Measurements from ENCODE around the gene CCR2.
A peak's percentile ranks its signal among the peaks of the same experiment; 100 is the strongest.
"Not testable (repeated sequence)": the region's sequence is repeated elsewhere in the genome, so short reads cannot be mapped to it uniquely, and the experiment has no call there.

Gene CCR2

DNA sequence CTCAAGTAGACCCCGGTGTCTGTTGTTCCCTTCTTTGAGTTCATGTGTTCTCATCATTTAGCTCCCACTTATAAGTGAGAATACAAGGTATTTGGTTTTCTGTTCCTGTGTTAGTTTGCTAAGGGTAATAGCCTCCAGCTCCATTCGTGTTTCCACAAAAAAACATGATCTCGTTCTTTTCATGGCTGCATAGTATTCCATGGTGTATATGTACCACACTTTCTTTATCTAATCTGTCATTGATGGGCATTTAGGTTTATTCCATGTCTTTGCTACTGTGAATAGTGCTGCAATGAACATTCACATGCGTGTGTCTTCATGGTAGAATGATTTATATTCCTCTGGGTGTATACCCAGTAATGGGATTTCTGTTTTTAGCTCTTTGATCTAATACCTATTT, 49.0 kb downstream of the CCR2 start:
- DNase-seq (ENCODE audit: low spot score), result not testable (repeated sequence)

DNA sequence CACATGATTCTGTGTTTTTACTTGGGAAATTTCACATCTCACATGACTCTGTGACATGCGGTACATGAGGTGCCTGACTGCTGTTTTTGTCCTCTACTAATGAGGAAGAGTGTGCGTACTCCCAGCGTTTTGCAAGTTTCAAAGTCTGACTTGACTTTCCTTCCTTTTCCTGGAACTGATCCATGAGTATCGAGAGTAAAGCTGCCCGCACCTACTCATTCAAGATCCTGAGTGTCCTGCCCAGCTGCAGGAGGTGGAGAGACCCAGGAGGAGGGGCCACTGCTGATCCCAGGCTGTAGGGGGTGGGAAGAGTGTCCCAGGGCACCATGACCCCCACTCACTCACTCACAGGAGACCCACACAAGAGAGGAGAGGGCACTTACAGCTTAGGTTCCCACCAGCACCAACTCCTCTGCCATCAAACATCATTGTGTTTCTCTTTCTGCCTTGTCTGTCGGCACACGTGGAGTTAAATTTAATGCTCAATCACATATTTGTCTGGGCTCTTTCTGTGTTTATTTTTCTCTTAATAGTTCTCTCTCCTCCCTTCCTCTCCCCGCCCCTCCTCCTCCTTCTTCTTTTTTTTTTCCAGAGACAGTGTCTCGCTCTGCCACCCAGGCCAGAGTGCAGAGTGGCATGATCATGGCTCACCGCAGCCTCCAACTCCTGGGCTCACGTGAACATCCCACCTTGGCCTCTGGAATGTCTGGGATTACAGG, 51.5 kb downstream of the CCR2 start:
- DNase-seq (ENCODE audit: low spot score), result peak; percentile 44

DNA sequence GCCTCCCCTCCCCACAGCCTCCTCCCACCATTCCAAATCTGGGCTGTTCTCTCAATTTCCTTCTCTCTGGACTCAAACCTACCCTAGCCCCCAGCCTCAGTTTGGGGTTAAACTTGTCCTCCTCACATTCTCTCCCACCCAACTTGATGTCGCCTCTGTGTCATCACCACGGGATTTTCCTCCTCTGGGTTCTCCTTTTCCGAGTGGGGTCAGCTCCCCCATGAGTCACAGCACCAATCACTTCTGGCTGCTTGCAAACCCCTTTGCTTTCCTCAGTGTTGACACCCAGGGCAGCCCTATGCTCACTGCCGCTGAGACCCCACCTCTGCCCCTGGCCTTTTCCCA, 52.5 kb downstream of the CCR2 start:
- DNase-seq (ENCODE audit: low spot score), result no peak

DNA sequence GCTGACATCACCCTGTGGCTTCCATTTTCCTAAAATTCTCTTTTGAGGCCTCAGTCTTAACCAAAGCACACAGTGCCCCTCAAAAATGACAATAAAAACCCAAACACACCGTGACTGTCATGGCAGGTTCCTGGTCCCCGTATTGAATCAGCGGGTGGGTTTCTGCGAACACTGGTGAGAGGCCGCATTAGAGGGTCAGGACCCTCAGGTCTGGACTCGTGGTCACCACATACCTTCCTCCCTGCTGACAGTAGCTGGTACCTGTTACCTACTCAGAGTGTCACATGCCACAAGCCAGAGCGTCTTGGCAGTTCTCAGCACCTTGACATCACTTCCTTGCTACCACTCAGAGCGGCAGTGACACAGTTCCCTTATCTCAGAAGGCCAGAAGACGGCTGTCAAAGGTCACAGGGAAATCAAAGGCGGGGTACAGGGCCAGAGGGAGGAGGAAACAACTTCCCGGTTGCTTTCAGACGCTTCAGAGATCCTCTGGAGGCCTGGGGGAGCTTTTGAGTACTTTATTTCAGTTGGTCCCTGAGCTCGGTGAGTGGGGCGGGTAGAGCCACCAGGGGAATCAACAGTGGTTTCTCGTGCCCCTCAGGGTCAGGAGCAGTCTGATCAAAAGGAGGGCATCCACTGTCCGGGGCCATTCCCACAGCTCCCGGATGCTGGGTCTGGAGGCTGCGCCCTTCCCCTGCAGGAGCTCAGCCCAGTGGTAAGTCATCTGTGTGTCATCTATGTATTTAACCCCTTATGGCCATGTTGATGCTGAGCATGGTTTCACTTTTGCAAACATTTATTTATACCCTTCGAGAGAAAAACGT, 53.1 kb downstream of the CCR2 start, which contains the start of the genes CCR5AS and CCRL2:
TSS of gene CCR5AS (minus strand) at position 279 of the 824 bp plus-strand sequence.
TSS of gene CCRL2 (plus strand) at position 472 of the 824 bp plus-strand sequence. CDS start 821 bp downstream, outside the sequence.
- DNase-seq (ENCODE audit: low spot score), result no peak

DNA sequence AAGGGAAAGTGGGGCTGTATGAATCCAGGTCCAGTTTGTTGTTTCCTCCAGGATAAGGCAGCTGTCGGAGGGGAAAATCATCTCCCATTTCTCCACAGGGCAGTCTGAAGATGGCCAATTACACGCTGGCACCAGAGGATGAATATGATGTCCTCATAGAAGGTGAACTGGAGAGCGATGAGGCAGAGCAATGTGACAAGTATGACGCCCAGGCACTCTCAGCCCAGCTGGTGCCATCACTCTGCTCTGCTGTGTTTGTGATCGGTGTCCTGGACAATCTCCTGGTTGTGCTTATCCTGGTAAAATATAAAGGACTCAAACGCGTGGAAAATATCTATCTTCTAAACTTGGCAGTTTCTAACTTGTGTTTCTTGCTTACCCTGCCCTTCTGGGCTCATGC, 54.1 kb downstream of the CCR2 start:
- DNase-seq (ENCODE audit: low spot score), result no peak

DNA sequence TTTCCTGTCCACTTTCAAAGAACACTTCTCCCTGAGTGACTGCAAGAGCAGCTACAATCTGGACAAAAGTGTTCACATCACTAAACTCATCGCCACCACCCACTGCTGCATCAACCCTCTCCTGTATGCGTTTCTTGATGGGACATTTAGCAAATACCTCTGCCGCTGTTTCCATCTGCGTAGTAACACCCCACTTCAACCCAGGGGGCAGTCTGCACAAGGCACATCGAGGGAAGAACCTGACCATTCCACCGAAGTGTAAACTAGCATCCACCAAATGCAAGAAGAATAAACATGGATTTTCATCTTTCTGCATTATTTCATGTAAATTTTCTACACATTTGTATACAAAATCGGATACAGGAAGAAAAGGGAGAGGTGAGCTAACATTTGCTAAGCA, 54.9 kb downstream of the CCR2 start:
- no peak for DNase-seq (ENCODE audit: low spot score)

DNA sequence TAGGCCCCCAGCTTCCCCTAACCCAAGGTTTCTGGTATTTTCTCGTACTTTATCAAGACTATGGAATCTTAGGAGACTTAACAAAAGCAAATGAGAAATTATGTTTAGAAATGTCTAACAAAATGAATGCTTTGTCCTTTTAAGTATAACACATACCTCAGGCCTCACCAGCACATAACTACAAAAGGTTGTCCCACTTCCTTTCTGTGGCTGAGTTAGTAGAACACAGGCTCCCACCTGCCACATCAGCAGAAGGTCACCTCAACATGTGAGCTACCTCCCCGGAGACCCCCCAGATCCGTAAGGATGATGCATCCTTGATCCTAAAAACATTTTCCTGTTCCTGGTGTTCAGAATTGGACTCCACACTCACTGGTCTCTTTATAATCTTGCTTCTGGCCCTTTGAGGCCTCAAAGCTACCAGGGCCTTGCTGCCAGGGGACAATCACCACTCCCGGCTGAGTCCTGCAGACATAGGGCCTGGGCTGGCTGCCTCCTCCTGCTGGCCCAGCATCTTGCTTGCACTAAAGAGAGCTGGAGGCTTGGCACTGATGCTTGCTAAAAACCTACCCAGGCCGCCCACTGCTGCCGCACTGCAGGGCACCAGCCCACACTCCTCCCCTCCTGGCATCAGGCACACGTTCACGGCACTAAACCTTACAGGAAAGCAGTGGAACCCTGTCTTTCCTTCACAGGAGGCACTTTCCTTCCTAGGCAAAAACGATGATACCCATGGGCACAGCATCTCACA, 56.0 kb downstream of the CCR2 start:
- DNase-seq (ENCODE audit: low spot score), result no peak

Measured in HuH-7 (cell line).